Astrocyte (in vitro differentiated cells and primary cell): ENCODE results near the gene SUPT20HL1.
"Not testable (repeated sequence)": the region's sequence is repeated elsewhere in the genome, so short reads cannot be mapped to it uniquely, and the experiment has no call there.

Experiments used
- EZH2 ChIP-seq: IDR thresholded peaks from 2 replicates; pipeline ENCODE4 v1.6.1; 2012; ENCODE audit warnings: mild to moderate bottlenecking, low read length, inconsistent platforms; ENCODE audit not compliant: insufficient read depth
- TF ChIP-seq, protein P1 (sequence below): IDR thresholded peaks from 2 replicates; pipeline ENCODE4 v1.5.1; 2011; ENCODE audit warnings: low read depth, mild to moderate bottlenecking, inconsistent platforms, low read length, moderate library complexity; ENCODE audit not compliant: insufficient read depth

DNA sequence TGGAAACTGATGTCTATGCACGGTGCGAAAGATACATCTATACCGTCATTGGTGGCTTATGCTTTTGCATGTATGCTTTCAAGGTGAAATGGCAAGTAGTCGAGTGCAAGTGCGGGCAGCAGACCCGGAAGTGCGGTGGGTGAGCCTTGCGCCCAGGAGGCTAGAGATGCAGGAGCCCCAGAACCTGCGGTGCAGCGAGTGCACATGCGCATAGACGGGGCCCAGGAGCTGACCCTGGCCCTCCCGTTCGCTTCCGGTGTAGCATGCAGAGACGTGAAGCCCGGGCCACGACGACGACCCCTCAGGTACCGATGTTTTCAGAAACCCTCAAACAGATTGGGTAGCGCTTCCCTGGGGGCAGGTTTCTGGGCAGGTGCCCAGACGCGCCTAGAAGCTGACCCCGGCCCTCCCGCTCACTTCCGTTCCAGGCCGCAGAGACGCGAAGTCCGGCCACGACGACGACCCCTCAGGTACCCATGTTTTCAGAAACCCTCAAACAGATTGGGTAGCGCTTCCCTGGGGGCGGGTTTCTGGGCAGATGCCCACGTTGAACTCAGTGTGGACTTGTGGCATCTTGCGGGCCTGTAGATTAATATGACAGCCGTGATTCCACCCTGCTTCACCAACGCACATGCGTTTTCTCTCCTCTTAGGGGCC is 1.8 kb downstream of the SUPT20HL1 start:
- TF ChIP-seq, protein P1, sequence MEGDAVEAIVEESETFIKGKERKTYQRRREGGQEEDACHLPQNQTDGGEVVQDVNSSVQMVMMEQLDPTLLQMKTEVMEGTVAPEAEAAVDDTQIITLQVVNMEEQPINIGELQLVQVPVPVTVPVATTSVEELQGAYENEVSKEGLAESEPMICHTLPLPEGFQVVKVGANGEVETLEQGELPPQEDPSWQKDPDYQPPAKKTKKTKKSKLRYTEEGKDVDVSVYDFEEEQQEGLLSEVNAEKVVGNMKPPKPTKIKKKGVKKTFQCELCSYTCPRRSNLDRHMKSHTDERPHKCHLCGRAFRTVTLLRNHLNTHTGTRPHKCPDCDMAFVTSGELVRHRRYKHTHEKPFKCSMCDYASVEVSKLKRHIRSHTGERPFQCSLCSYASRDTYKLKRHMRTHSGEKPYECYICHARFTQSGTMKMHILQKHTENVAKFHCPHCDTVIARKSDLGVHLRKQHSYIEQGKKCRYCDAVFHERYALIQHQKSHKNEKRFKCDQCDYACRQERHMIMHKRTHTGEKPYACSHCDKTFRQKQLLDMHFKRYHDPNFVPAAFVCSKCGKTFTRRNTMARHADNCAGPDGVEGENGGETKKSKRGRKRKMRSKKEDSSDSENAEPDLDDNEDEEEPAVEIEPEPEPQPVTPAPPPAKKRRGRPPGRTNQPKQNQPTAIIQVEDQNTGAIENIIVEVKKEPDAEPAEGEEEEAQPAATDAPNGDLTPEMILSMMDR: not testable (repeated sequence)
- not testable (repeated sequence) for TF ChIP-seq EZH2
